CD4-positive, alpha-beta T cell treated with Interleukin-15 for 1 hour (primary cell): ENCODE measurements around the gene NSD2.
"Not testable (repeated sequence)": the region's sequence is repeated elsewhere in the genome, so short reads cannot be mapped to it uniquely, and the experiment has no call there.

Experiments used
- DNase-seq: peaks from one replicate; pipeline ENCODE4 v3.0.0-alpha.2; 2020

Gene NSD2

GRCh38 chr4:1870578-1871443, at the start of gene NSD2:
TSS of gene NSD2 (plus strand) at chr4:1871393. CDS start at chr4:1900655, 29,262 bp downstream.
- DNase-seq: peak; percentile 87

- DNase-seq: no peak
Observed at GRCh38 chr4:1821679-1822567, 49.3 kb upstream of the NSD2 start.

- no peak for DNase-seq
Observed at GRCh38 chr4:1822568-1823544, 48.3 kb upstream of the NSD2 start.

GRCh38 chr4:1823545-1823932, 47.7 kb upstream of the NSD2 start:
- no peak for DNase-seq

GRCh38 chr4:1824746-1825145, 46.4 kb upstream of the NSD2 start:
- DNase-seq: no peak

GRCh38 chr4:1825326-1825725, 45.9 kb upstream of the NSD2 start:
- no peak for DNase-seq

GRCh38 chr4:1826531-1827350, 44.5 kb upstream of the NSD2 start:
- no peak for DNase-seq

GRCh38 chr4:1830234-1830633, 41.0 kb upstream of the NSD2 start:
- DNase-seq: no peak

- no peak for DNase-seq
Observed at GRCh38 chr4:1830642-1831228, 40.5 kb upstream of the NSD2 start.

GRCh38 chr4:1831331-1831730, 39.9 kb upstream of the NSD2 start:
- no peak for DNase-seq

GRCh38 chr4:1832690-1833089, 38.5 kb upstream of the NSD2 start:
- DNase-seq: no peak

GRCh38 chr4:1833307-1834046, 37.7 kb upstream of the NSD2 start:
- DNase-seq: no peak

GRCh38 chr4:1834047-1834775, 37.0 kb upstream of the NSD2 start:
- DNase-seq: peak; percentile 23

GRCh38 chr4:1835836-1836235, 35.4 kb upstream of the NSD2 start:
- not testable (repeated sequence) for DNase-seq

GRCh38 chr4:1836650-1837049, 34.5 kb upstream of the NSD2 start:
- no peak for DNase-seq

- DNase-seq: no peak
Observed at GRCh38 chr4:1837069-1837468, 34.1 kb upstream of the NSD2 start.

- no peak for DNase-seq
Observed at GRCh38 chr4:1839282-1839681, 31.9 kb upstream of the NSD2 start.

GRCh38 chr4:1841201-1841886, 29.8 kb upstream of the NSD2 start:
- DNase-seq: no peak

- DNase-seq: no peak
Observed at GRCh38 chr4:1841887-1842210, 29.3 kb upstream of the NSD2 start.
